Measurements from ENCODE around the gene CA11.

DNA sequence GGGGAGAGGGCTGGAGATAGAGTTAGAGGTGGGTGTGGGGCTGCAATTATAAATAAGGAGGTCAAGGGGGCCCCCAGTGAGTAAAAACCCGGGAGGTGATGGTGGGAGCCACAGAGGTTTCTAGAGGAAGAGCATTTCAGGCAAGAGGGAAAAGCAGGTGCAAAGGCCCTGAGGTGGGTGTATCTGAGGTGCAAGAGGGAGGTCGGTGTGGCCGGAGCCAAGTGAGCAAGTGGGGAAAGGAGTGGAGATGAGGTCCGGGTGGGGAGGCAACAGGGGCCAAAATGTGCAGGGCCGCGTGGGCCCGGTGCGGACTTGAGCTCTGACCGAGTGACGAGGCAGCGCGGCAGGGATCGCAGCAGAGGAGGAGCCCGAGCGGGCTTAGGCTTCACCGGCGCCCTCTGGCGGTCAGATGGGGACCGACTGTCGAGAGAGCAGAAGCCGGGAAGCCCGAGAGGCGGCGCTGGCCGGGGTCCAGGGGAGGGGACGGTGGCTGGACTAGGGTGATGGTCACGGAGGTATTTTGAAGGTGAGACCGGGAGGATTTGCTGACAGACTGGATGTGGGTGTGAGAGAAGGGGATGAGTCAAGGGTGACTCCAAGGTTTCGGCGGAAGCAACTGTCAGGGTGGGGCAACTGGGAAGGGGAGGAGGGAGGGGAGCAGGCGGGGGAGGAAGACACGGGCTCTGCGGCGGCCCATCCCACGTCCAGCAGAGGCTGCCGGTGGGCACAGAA is 57.2 kb downstream of the CA11 start:
- TF ChIP-seq CTCF (IDR thresholded peaks at IDR 0.05) (peak; percentile 66 to 96 (median 92)), POLR2A (IDR thresholded peaks at IDR 0.05) (no peak)
